Right kidney (tissue), 1 donor: ENCODE data around the gene IGFN1.
A peak's percentile ranks its signal among the peaks of the same experiment; 100 is the strongest.
"Not testable (repeated sequence)": the region's sequence is repeated elsewhere in the genome, so short reads cannot be mapped to it uniquely, and the experiment has no call there.

Experiments used
- DNase-seq: peaks from one replicate; pipeline ENCODE4 v3.0.0-alpha.2; 2016

IGFN1 gene

DNA sequence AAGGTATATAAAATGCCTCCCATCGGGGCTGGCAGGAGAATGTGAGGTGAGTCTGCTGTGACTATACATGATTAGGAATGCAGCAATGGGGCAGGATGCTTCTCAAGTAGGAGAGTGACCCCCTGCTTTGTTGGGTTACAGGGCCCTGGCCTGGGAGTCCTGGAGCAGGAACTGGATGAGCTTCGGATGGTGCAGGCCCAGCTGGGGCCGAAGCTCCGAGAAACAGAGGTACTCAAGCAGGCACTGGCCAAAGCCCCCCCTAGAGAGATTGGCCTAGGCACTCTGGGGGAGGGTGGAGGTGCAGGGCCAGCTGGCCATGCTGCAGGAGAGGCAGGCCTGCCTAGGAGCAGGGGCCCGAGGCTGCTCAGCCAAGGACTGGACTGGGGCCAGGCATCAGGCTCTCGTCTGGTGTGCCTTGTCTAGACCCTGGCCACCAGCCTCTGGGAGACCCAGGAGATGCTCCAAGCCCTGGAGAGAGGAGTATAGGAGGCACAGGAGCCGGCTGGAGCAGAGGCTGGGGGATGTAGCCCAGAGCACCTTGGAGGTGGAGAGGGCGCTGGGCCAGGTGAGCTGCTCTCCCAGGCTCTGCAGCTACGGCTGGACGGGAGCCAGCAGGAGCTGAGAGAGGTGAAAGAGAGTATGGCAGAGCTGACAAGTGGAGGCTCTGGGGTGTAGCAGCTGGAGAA is 59.8 kb downstream of the IGFN1 start:
- no peak for DNase-seq

GRCh38 chr1:201251411-201251810 is 60.8 kb downstream of the IGFN1 start:
- DNase-seq = no peak

- no peak for DNase-seq
These were observed 61.3 kb downstream of the IGFN1 start for GRCh38 chr1:201251851-201252430.

DNA sequence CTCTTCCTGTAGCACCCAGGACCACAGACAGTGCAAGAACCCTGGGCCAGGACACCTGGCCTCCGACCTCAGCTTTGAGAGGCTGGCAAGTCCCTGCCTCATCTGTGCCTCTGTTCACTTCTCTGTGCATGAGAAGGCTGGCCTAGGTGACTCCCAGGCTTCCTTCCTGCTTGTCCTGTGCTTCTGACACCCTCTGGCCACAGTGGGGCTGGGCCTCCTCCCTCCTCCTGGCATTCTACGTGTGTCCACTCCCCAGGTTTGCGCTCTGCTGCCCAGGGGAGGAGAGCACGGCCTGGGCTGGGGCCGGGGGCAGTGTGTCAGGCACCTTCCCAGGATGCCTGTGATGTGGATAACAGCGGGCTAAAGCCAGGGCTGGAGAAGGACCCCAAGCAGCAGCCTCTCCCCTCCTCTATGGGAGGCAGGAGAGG is 62.3 kb downstream of the IGFN1 start:
- DNase-seq = no peak

GRCh38 chr1:201253411-201253810 is 62.8 kb downstream of the IGFN1 start:
- no peak for DNase-seq

GRCh38 chr1:201253906-201254624 is 63.4 kb downstream of the IGFN1 start:
- no peak for DNase-seq

GRCh38 chr1:201254625-201255478 is 64.2 kb downstream of the IGFN1 start:
- DNase-seq = peak; percentile 77

GRCh38 chr1:201255479-201256362 is 65.1 kb downstream of the IGFN1 start:
- DNase-seq = no peak

- not testable (repeated sequence) for DNase-seq
These were observed 67.5 kb downstream of the IGFN1 start for GRCh38 chr1:201258132-201258531.

- no peak for DNase-seq
These were observed 68.2 kb downstream of the IGFN1 start for GRCh38 chr1:201258763-201259230.

GRCh38 chr1:201259476-201260235 is 69.0 kb downstream of the IGFN1 start:
- DNase-seq = peak; percentile 42

GRCh38 chr1:201260236-201260590 is 69.6 kb downstream of the IGFN1 start:
- no peak for DNase-seq

- DNase-seq = no peak
These were observed 70.2 kb downstream of the IGFN1 start for GRCh38 chr1:201260648-201261311.

- DNase-seq = no peak
These were observed 71.3 kb downstream of the IGFN1 start for GRCh38 chr1:201261771-201262547.

DNA sequence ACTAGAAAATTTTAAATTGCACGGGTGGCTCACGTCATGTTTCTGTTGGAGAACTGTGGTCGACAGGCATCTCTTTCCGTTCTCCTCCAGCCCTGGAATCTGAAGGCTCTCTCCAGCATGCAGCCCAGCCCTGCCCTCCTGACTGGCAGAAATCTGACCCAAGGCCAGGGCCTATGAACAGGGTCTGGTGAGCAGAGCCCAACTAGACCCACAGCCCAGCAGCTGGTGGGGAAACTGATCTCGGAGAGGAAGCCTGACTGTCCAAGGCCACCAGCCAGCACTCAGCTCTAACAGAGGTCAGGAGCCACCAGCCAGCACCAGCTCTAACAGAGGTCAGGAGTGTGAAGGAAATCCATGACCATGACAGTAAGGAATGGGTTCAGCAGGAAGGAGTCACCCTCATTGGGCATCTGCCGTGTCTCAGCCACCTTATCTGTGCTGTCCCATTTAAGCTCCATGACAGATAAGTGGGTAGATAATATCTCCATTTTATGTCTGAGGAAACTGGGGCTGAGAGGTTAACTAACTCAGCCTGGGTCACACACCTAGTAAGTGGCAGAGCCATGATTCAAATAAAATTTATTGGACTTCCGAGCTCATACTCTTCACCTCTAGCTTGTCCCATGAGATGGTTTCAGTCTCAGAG is 72.5 kb downstream of the IGFN1 start:
- no peak for DNase-seq

DNA sequence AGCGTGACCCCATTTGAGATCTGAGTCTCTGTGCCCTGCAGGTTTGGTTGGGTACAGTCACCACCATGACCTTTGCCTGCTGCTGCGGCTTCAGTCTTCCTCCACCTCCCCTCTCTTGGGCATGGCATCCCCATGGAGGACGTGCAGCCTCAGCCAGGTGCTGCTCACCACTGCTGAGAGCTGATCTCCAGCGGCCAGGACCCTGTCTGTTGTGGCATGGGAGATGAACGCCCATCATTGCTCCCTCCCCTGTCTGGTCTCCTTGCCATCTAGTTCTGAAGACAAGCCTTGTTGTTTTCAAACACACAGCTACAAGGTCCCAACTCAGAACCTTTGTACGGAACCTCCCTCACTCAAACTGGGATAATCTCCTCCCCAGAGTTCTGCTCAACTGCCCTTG is 73.4 kb downstream of the IGFN1 start:
- DNase-seq = no peak

DNA sequence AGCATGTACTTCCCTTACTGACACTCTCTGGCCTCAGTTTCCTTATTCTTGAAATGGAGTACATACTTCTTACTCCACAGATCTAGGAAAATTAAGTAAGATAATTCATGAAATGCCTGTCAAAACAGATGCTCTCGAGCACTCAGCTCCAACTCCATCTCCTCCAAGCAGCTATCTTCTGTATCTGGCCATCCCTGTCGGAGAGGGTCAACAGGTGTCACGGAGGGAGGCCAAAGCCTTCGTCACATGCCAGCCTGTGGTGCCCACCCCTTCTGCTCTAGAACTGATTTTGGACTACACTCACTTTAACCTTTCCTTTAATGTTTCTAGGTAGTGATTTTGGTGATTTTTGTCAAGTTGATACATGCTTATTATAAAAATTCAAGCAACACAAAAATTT is 73.9 kb downstream of the IGFN1 start:
- DNase-seq = no peak

DNA sequence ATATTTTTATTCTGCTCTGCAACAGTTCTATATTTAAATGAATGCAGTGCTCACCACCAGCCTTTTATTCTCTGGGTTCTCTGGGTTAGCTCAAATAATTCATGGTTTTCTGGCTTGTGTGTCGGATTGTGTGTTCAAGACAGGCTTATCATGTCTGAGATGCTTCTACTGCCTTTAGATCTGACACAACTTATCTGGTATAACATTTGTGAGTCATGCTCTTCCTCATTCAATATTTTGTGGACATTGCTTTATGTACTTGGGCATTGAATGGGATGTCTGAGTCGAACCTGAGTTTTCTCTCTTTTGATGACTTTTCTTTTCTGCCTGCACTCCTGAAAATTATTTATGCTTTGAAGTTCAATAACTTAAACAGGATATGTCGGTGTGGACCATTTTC is 75.1 kb downstream of the IGFN1 start:
- no peak for DNase-seq

DNA sequence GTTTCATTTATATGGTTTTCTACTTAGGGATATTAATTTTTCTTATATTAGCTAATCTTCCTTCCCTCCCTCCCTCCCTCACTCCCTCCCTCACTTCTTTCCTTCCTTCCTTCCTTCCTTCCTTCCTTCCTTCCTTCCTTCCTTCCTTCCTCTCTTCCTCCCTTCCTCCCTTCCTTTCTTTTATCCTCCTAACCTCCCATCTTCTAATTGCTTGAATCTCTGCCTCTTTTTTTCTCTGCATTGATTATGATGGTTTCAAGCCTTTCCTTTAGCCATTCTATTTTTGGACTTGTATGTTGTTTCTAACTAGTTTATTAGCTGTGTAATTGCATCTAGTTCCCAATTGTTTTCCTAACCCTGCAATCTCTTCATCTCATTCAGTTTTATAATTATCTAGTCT is 75.7 kb downstream of the IGFN1 start:
- DNase-seq = no peak
